ENCODE data around the gene AREG.

GRCh38 chr4:74475946-74476345 is 31.0 kb downstream of the AREG start:
- TF ChIP-seq CTCF (IDR thresholded peaks at IDR 0.05) = no peak
- TF ChIP-seq POLR2A (IDR thresholded peaks at IDR 0.05) = no peak
